Right lobe of liver (tissue), 6 donors: ENCODE results near the gene PACS2. TPM values are rescaled to one million over a fixed set of nuclear protein-coding genes. Genes with fewer than 3 reads are reported as not detected.

Experiments
- ATAC-seq, 4 donors: fragments of 200-7000 bp; cut with Tn5 transposase; one replicate each; pipeline ENCODE4 v1.9.1; 2020; ENCODE audit warnings: mild to moderate bottlenecking in 4 of 4, moderate library complexity in 4 of 4
- DNase-seq, 3 donors: peaks; one replicate each; pipeline ENCODE4 v3.0.0-alpha.2; 2020
- H3K27ac ChIP-seq, 3 donors: fragments of 200-600 bp; one replicate each; pipeline ENCODE4 v1.8.0; 2022
- H3K27me3 ChIP-seq, 2 donors: fragments of 200-600 bp; one replicate each; pipeline ENCODE4 v1.8.0; 2022
- H3K36me3 ChIP-seq, 4 donors: fragments of 200-600 bp; sonication (generic) in 1 of 4; one replicate each; pipeline versions ENCODE4 v1.5.1 to v1.8.0; 2017 to 2022; ENCODE audit warnings: control low read depth in 1 of 4
- H3K4me1 ChIP-seq, 4 donors: fragments of 200-600 bp; sonication (generic) in 1 of 4; one replicate each; pipeline versions ENCODE4 v1.5.1 to v1.8.0; 2017 to 2022; ENCODE audit warnings: control low read depth in 1 of 4
- H3K4me3 ChIP-seq, 3 donors: fragments of 200-600 bp; one replicate each; pipeline ENCODE4 v1.8.0; 2022
- H3K9me3 ChIP-seq, 4 donors: fragments of 200-600 bp; sonication (generic) in 1 of 4; one replicate each; pipeline versions ENCODE4 v1.5.1 to v1.8.0; 2017 to 2022; ENCODE audit warnings: control low read depth in 1 of 4
- POLR2A ChIP-seq: fragments of 450-650 bp; IDR thresholded peaks from one replicate; pipeline ENCODE4 v1.6.1; 2017; ENCODE audit warnings: antibody characterized with exemption, mild to moderate bottlenecking
- WGBS: methylation state at CpG from one replicate; pipeline ENCODE4 v1.1.6; 2018; ENCODE audit warnings: low coverage, low lambda C conversion rate; ENCODE audit not compliant: insufficient coverage; ENCODE audit errors: missing lambda C conversion rate; 5-methylcytosine and 5-hydroxymethylcytosine counted together
- intact Hi-C, 2 donors: fragments of 100-400 bp; cut with DNase I; formaldehyde crosslinking; loops; one replicate each; pipeline versions ENCODE4 v1.11.2 to v1.14.1; 2022
- total RNA-seq, 6 experiments: library from RNA; depleted of rRNA in 2 of 6; stranded (reverse); fragments of >200 nt in 2 of 6; fragmentation: NEBNext Ultra II Directional in 3 of 6; extraction: Animal tissue kit (Norgen Biotek cat#: 25700) in 3 of 6; gene quantifications; one replicate each; pipeline versions ENCODE4 v1.1.0 to v1.2.4, GENCODE V29; 2016 to 2023
- TF ChIP-seq, protein P1 (sequence below), 4 donors: fragments of 200-600 bp in 3 of 4; fragments of 450-650 bp in 1 of 4; IDR thresholded peaks; one replicate each; pipeline versions ENCODE4 v1.5.1 to v1.8.0; 2016 to 2022; ENCODE audit warnings: antibody characterized with exemption in 4 of 4, mild to moderate bottlenecking in 2 of 4
- donor health status: DM: no; HTN: yes; CAD: no.
- donor health status: DM: no; HTN: no; CAD: no.
- donor health status: DM: no; HTN: no; CAD: no.
- donor health status: DM: no; HTN: yes; CAD: no.
- donor health status: DM: no; HTN: yes; CAD: no.

PACS2 gene
- total RNA-seq, 6 experiments from 2014 or later = 19.8 to 26.7 (median 21.5) TPM

DNA sequence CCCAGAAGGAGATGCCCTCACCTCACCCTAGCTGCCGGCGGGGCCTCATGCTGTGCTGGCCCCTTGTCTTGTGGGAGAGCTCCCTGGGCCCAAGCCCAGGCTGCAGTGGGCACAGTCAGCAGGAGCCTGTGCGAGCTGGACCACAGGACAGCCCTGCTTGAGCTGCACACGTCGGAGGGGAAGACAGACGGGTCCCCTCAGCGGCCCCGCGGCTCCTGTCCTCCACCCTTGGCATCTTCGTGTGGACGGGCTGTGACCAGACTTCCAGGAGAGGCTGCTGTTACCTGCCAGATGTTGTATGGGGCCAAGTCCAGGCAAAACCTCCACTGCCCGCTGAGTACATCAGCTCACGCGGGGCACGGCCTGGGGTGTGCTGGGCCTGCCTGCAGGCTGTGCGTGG, 74.4 kb downstream of the PACS2 start:
- intact Hi-C loops = no loop called here
- no CpG with 5 or more reads among the region's 16 CpGs for WGBS

DNA sequence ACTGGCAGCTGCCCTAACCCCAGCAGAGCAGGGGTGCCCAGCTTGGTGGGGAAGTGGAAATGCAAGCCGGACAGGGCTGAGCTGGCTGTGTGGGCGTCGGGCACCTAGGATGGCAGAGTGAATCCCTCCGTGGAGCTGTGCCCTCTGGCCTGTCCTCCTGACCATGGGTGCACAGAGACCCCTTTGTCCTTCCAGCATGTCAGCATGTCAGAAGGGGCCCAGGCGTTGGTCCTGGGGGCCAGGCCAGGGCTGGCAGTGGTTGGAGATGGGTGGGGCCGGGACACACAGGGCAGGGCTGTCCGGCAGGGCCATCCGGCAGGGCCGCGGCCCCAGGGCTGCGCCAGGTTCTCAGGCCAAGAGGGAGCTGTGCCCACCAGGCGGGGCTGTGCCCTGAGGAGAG, 75.0 kb downstream of the PACS2 start:
- H3K27me3 ChIP-seq = no peaks in the 10 kb centered on the region
- no peaks in the 10 kb centered on the region for H3K36me3 ChIP-seq
- peak in 2 of 4 donors; percentile 5 to 8 for ATAC-seq
- whole genome bisulfite sequencing = no CpG with 5 or more reads among the region's 12 CpGs
- H3K9me3 ChIP-seq = no peaks in the 10 kb centered on the region
- H3K4me1 ChIP-seq = no peaks in the 10 kb centered on the region
- no peak overlapping the region for H3K4me3 ChIP-seq
- DNase-seq = peak in 2 of 3 donors; percentile 27 to 45
- TF ChIP-seq, protein P1, sequence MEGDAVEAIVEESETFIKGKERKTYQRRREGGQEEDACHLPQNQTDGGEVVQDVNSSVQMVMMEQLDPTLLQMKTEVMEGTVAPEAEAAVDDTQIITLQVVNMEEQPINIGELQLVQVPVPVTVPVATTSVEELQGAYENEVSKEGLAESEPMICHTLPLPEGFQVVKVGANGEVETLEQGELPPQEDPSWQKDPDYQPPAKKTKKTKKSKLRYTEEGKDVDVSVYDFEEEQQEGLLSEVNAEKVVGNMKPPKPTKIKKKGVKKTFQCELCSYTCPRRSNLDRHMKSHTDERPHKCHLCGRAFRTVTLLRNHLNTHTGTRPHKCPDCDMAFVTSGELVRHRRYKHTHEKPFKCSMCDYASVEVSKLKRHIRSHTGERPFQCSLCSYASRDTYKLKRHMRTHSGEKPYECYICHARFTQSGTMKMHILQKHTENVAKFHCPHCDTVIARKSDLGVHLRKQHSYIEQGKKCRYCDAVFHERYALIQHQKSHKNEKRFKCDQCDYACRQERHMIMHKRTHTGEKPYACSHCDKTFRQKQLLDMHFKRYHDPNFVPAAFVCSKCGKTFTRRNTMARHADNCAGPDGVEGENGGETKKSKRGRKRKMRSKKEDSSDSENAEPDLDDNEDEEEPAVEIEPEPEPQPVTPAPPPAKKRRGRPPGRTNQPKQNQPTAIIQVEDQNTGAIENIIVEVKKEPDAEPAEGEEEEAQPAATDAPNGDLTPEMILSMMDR (IDR thresholded peaks at IDR 0.05) = no peak
- no peak for TF ChIP-seq POLR2A
- H3K27ac ChIP-seq = no peak overlapping the region
- intact Hi-C loops = no loop called here

More for the DNA sequence above, 74.4 kb downstream of the PACS2 start:
- ATAC-seq = no peak
- Histone ChIP-seq H3K27me3 (no peaks in the 10 kb centered on the region), H3K4me3 (no peak overlapping the region), H3K36me3 (no peaks in the 10 kb centered on the region), H3K27ac (no peak overlapping the region), H3K4me1 (no peaks in the 10 kb centered on the region), H3K9me3 (no peaks in the 10 kb centered on the region)
- DNase-seq = peak in 2 of 3 donors; percentile 18 to 53
- TF ChIP-seq, protein P1 (IDR thresholded peaks at IDR 0.05) = no peak
- no peak for TF ChIP-seq POLR2A

DNA sequence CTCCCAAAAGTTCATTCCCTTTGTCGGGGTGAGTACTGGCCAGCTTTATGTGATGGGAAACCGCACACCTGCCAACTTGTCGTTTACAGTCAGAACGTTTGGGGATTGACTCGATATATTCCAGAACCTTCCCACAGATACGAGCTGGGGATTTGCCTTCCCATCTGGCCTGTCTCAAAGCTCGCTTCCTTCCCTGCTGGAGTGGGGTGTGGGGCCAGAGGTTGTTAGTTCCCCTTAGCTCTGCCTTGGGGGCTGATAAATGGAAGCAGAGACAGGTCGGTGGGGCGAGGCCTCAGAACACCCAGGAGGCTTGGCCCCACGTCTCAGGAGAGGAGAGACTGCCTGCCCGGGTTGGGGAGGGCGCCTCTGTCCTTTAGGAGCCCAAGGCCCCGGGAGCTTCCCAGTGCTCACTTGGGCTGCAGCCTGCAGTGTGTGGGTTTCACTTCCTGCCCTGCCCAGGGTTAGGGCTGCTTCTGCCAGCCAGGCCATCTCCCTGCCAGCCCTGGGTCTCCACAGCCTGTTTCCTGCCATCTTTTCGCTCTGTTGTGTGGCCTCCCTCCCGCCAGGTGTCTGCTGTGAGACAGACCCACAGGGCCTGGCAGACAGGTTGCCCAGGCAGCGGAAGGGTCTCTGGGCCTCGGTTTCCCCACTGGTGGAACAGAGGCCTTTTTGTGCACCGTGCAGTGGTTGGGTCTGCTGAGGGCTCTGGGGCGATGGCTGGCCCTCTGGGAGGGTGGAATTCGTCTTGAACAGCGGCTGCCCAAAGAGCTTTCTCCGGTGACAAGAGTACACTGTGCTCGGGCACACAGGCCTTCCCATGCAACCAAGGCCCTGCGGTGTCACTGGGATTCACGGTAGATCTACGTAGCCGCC, 75.7 kb downstream of the PACS2 start:
- no peaks in the 10 kb centered on the region for H3K27me3 ChIP-seq
- no peak overlapping the region for H3K4me3 ChIP-seq
- no peaks in the 10 kb centered on the region for H3K4me1 ChIP-seq
- H3K9me3 ChIP-seq = no peaks in the 10 kb centered on the region
- H3K36me3 ChIP-seq = no peaks in the 10 kb centered on the region
- ATAC-seq (peak; percentile 19 to 47 (median 30)), DNase-seq (peak in 2 of 3 donors; percentile 30 to 54)
- intact Hi-C loops = no loop called here
- 70% methylated on average over 7 of the region's 27 CpGs for WGBS
- no peak overlapping the region for H3K27ac ChIP-seq
- TF ChIP-seq, protein P1 (IDR thresholded peaks at IDR 0.05) = no peak
- TF ChIP-seq POLR2A = no peak

DNA sequence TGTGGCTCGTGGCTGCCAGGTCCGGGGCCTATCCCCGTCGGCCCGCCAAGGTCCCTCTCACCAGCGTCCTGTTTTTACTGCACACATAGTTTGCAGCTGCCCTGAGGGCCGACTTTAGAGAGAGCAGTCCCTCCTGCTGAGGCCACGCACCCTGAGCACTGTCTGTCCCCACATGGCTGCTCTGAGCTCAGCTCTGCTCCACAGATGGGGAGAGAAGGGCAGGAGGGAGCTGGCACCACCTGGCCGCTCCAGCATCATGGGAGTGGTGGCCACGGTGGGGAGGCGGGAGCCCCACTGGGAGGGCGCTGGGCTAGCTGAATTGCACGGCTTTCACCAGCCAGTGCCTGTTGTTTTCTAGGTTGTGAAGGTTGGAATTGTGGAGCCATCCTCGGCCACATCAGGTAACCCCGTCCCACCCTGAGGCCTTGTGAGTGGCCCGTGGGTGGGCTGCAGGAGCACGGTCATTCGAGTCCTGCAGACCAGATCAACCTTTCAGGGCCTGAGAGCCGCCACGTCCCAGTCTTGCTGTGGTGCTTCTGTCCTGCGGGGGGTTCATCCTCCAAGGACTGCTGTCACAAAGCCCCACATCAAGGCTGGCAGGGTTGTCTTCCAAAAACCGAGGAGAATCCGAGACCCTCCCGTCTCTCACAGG, 76.4 kb downstream of the PACS2 start:
- Histone ChIP-seq H3K27ac (no peak overlapping the region), H3K4me3 (no peak overlapping the region), H3K9me3 (no peaks in the 10 kb centered on the region), H3K4me1 (no peaks in the 10 kb centered on the region), H3K36me3 (no peaks in the 10 kb centered on the region), H3K27me3 (no peaks in the 10 kb centered on the region)
- DNase-seq (no peak), ATAC-seq (no peak)
- TF ChIP-seq, protein P1 (IDR thresholded peaks at IDR 0.05) = no peak
- TF ChIP-seq POLR2A = no peak
- intact Hi-C loops = no loop called here
- WGBS = no CpG with 5 or more reads among the region's 24 CpGs
